Transverse colon (tissue), 4 donors: ENCODE results near the gene SLC19A3.

ENCODE experiments used
- POLR2AphosphoS5 ChIP-seq, 3 donors: sonication (generic); formaldehyde crosslinking; IDR thresholded peaks; one replicate each; pipeline ENCODE4 v1.6.1; 2016; ENCODE audit warnings: antibody characterized with exemption in 3 of 3
- TF ChIP-seq, protein P1 (sequence below), 5 experiments: fragments of 200-600 bp in 3 of 5; fragments of 450-650 bp in 2 of 5; sonication (generic) in 3 of 5; IDR thresholded peaks; 1 replicate in 2 of 5; 2 replicates in 3 of 5; pipeline ENCODE4 v1.5.1; 2016 to 2017; ENCODE audit warnings: antibody characterized with exemption in 5 of 5, inconsistent platforms in 3 of 5, mild to moderate bottlenecking in 2 of 5, moderate library complexity in 1 of 5

DNA sequence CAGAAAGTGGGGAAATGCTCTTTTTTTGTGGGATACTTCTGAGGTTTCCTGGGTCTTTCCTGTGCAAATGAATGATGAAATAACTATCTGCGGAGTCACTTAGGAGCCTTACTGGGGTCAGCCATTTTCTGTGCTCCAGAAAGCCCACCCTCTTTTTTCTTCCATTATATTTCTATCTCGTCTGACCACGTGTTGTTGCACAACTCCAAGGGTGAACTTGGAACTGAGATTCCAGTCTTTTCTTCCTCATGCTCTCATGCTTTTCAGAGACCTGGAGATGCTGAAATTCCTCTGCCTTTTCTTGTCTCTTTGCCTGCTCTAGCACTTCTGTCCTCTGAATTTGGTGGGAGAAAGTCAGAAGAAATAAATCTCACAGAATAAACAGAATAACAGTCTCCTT lies 56.0 kb downstream of the SLC19A3 start:
- TF ChIP-seq POLR2AphosphoS5 (IDR thresholded peaks at IDR 0.05): no peak
- TF ChIP-seq, protein P1, sequence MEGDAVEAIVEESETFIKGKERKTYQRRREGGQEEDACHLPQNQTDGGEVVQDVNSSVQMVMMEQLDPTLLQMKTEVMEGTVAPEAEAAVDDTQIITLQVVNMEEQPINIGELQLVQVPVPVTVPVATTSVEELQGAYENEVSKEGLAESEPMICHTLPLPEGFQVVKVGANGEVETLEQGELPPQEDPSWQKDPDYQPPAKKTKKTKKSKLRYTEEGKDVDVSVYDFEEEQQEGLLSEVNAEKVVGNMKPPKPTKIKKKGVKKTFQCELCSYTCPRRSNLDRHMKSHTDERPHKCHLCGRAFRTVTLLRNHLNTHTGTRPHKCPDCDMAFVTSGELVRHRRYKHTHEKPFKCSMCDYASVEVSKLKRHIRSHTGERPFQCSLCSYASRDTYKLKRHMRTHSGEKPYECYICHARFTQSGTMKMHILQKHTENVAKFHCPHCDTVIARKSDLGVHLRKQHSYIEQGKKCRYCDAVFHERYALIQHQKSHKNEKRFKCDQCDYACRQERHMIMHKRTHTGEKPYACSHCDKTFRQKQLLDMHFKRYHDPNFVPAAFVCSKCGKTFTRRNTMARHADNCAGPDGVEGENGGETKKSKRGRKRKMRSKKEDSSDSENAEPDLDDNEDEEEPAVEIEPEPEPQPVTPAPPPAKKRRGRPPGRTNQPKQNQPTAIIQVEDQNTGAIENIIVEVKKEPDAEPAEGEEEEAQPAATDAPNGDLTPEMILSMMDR (IDR thresholded peaks at IDR 0.05): no peak
